ENCODE data around the gene AACS. TPM values are rescaled to one million over a fixed set of nuclear protein-coding genes. Genes with fewer than 3 reads are reported as not detected.

Gene AACS
- total RNA-seq, 1 donor from 2014 or later = 38.8 TPM

GRCh38 chr12:125186471-125187147 lies 121.4 kb downstream of the AACS start:
- H3K27me3 Mint-ChIP-seq = peaks cover 79% of the 10 kb centered on the region
- DNase-seq (ENCODE audit: low spot score, unreplicated experiment) = peak; percentile 15
- no peaks in the 10 kb centered on the region for H3K9me3 Mint-ChIP-seq (ENCODE audit: low read depth)
- no peak overlapping the region for H3K27ac Mint-ChIP-seq
- no peaks in the 10 kb centered on the region for H3K36me3 Mint-ChIP-seq (ENCODE audit: insufficient read depth)
- no peak for TF ChIP-seq CTCF (IDR thresholded peaks at IDR 0.05; ENCODE audit: unreplicated experiment)
- H3K4me3 Mint-ChIP-seq (ENCODE audit: low read depth) = peak overlapping the region; percentile 45
- peaks cover 2% of the 10 kb centered on the region for H3K4me1 Mint-ChIP-seq (ENCODE audit: low read depth)

- Mint-ChIP-seq H3K4me3 (ENCODE audit: low read depth) (peak overlapping the region; percentile 45), H3K4me1 (ENCODE audit: low read depth) (peaks cover 2% of the 10 kb centered on the region), H3K27me3 (peaks cover 79% of the 10 kb centered on the region), H3K9me3 (ENCODE audit: low read depth) (no peaks in the 10 kb centered on the region), H3K27ac (no peak overlapping the region), H3K36me3 (ENCODE audit: insufficient read depth) (no peaks in the 10 kb centered on the region)
- TF ChIP-seq CTCF (IDR thresholded peaks at IDR 0.05; ENCODE audit: unreplicated experiment) = no peak
- DNase-seq (ENCODE audit: low spot score, unreplicated experiment) = peak; percentile 18
These were observed 122.0 kb downstream of the AACS start for GRCh38 chr12:125187148-125187745.

GRCh38 chr12:125187780-125188741 lies 122.8 kb downstream of the AACS start:
- H3K4me1 Mint-ChIP-seq (ENCODE audit: low read depth) = peaks cover 2% of the 10 kb centered on the region
- H3K27ac Mint-ChIP-seq = no peak overlapping the region
- H3K4me3 Mint-ChIP-seq (ENCODE audit: low read depth) = peak overlapping the region; percentile 45
- peaks cover 79% of the 10 kb centered on the region for H3K27me3 Mint-ChIP-seq
- TF ChIP-seq CTCF (IDR thresholded peaks at IDR 0.05; ENCODE audit: unreplicated experiment) = no peak
- H3K36me3 Mint-ChIP-seq (ENCODE audit: insufficient read depth) = no peaks in the 10 kb centered on the region
- DNase-seq (ENCODE audit: low spot score, unreplicated experiment) = no peak
- H3K9me3 Mint-ChIP-seq (ENCODE audit: low read depth) = no peaks in the 10 kb centered on the region

GRCh38 chr12:125189015-125189414 lies 123.8 kb downstream of the AACS start:
- Mint-ChIP-seq H3K36me3 (ENCODE audit: insufficient read depth) (no peaks in the 10 kb centered on the region), H3K27ac (no peak overlapping the region), H3K4me3 (ENCODE audit: low read depth) (no peak overlapping the region), H3K9me3 (ENCODE audit: low read depth) (no peaks in the 10 kb centered on the region), H3K4me1 (ENCODE audit: low read depth) (peaks cover 2% of the 10 kb centered on the region), H3K27me3 (peaks cover 79% of the 10 kb centered on the region)
- DNase-seq (ENCODE audit: low spot score, unreplicated experiment) = no peak
- TF ChIP-seq CTCF (IDR thresholded peaks at IDR 0.05; ENCODE audit: unreplicated experiment) = no peak

- no peaks in the 10 kb centered on the region for H3K9me3 Mint-ChIP-seq (ENCODE audit: low read depth)
- H3K4me3 Mint-ChIP-seq (ENCODE audit: low read depth) = no peak overlapping the region
- H3K36me3 Mint-ChIP-seq (ENCODE audit: insufficient read depth) = no peaks in the 10 kb centered on the region
- peaks cover 2% of the 10 kb centered on the region for H3K4me1 Mint-ChIP-seq (ENCODE audit: low read depth)
- H3K27ac Mint-ChIP-seq = no peak overlapping the region
- no peak for TF ChIP-seq CTCF (IDR thresholded peaks at IDR 0.05; ENCODE audit: unreplicated experiment)
- no peak for DNase-seq (ENCODE audit: low spot score, unreplicated experiment)
- H3K27me3 Mint-ChIP-seq = peaks cover 78% of the 10 kb centered on the region
These were observed 124.3 kb downstream of the AACS start for GRCh38 chr12:125189502-125189901.

Data from progenitor cell of endocrine pancreas (in vitro differentiated cells).